HG02840 (cell line): ENCODE measurements around the gene FAM90A26.
"Not testable (repeated sequence)": the region's sequence is repeated elsewhere in the genome, so short reads cannot be mapped to it uniquely, and the experiment has no call there.

Experiments used
- ATAC-seq: cut with Tn5 transposase; IDR thresholded peaks from one replicate; pipeline ENCODE4 v1.9.1; 2021; ENCODE audit warnings: mild to moderate bottlenecking, moderate library complexity, moderate number of reproducible peaks; ENCODE audit not compliant: unreplicated experiment, low FRiP score

The FAM90A26 gene

DNA sequence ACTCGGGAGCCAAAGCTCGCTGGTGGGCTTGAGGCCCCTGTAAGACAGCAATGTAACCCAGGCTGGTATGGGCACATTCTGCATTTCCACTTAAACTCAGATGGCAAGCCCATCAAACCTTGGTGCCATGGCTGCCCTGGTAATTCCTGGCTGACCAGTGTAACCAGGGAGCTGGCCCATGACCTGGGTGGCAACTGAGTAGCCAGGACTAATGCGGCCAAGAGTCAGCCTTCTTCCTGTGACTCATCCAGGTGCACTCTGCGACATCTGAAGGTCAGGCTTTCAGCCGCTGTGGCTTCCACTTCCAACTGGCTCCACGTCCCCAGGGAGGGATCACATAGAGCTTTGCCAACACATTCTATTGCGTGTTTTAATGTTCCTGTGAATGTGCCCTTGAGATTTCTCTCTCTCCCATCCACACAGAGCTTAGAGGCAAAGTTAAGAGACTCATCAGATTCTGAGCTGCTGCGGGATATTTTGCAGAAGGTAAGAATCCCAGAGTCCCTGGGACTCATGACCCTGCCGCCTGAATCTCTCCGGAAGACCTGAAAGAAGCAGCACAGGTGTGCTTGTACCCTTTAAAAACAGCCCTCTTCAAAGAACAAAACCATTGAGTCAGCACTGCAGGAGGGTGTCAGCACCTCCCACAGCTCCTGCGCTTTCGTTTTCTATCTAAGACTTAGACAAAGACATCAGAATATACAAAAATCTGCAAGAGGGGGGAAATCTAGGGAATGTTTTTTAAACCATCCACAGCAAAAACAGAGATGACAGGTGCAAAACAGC is 14.9 kb upstream of the FAM90A26 start:
- ATAC-seq = not testable (repeated sequence)

GRCh38 chr4:9158392-9158791 is 11.8 kb upstream of the FAM90A26 start:
- not testable (repeated sequence) for ATAC-seq

DNA sequence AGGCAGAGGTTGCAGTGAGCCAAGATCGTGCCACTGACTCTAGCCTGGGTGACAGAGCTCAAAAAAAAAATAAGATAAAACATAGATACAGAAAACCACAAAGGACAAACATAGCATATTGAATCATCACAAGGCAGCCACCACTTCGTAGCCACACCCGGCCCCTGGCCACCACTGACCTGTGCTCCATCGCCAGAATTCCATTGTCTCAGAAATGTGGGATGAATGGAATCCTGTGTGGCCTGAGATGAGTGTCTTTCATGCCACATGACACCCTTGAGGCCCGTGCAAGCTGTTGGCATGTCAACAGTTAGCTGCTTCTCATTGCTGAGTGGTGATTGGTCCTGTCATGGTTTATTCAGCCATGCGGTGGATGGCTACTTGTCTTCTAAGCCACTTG is 10.2 kb upstream of the FAM90A26 start:
- not testable (repeated sequence) for ATAC-seq

- not testable (repeated sequence) for ATAC-seq
Measured at GRCh38 chr4:9165990-9166389, 4.2 kb upstream of the FAM90A26 start.

- not testable (repeated sequence) for ATAC-seq
Measured at GRCh38 chr4:9210357-9210756, 40.1 kb downstream of the FAM90A26 start, which contains the start of gene USP17L10. USP17L10 (plus strand) TSS chr4:9210657; CDS start chr4:9210657, 0 bp downstream.

DNA sequence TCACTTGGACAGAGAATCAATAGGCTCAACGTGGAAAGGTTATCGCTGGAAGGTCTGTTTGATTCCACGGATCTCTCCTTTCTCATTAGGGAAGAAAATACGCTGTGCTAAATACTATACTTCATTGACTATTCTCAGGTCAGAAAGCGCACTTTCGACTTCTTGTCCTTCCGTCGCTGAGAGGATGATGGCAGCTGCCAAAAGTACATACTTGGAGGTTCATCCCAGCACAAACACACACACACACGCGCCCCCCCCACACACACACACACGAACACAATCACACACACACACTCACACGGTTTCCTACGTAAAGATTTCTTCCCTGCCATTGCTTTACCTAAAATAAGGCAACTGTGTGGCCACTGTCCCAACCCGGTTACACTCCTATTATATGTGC is 44.5 kb downstream of the FAM90A26 start:
- not testable (repeated sequence) for ATAC-seq

DNA sequence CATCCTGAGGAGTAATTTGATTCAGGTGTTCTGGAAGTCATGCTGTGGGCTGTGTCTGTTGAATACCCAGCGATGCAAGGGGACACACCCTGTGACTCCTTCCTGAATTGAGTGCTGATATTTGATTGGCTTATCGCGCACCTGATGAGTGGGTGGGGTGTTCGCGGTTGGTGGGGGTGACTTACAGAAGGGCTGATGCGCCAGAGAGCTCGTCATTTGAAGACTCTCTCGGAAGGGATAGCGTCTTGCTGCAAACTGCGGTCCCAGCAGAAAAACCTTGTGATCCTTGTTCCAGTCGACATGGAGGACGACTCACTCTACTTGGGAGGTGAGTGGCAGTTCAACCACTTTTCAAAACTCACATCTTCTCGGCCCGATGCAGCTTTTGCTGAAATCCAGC is 44.9 kb downstream of the FAM90A26 start, which contains the start of gene USP17L11:
USP17L11 (plus strand) TSS at position 301 of the 400 bp plus-strand sequence; CDS start at position 301, 0 bp downstream.
- ATAC-seq = not testable (repeated sequence)

- ATAC-seq = not testable (repeated sequence)
Measured at GRCh38 chr4:9219852-9220251, 49.6 kb downstream of the FAM90A26 start, which contains the start of gene USP17L12. USP17L12 (plus strand) TSS chr4:9220152; CDS start chr4:9220152, 0 bp downstream.

DNA sequence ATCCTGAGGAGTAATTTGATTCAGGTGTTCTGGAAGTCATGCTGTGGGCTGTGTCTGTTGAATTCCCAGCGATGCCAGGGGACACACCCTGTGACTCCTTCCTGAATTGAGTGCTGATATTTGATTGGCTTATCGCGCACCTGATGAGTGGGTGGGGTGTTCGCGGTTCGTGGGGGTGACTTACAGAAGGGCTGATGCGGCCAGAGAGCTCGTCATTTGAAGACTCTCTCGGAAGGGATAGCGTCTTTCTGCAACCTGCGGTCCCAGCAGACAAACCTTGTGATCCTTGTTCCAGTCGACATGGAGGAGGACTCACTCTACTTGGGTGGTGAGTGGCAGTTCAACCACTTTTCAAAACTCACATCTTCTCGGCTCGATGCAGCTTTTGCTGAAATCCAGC is 54.4 kb downstream of the FAM90A26 start, which contains the start of gene USP17L13:
USP17L13 (plus strand) TSS at position 301 of the 400 bp plus-strand sequence; CDS start at position 301, 0 bp downstream.
- ATAC-seq = not testable (repeated sequence)
